GM12878 (cell line): ENCODE results near the gene CDK15. TPM values are rescaled to one million over a fixed set of nuclear protein-coding genes. Genes with fewer than 3 reads are reported as not detected.

Experiments used
- ATAC-seq: fragments of 200-7000 bp; cut with Tn5 transposase; 3 replicates; pipeline ENCODE4 v1.9.1; 2020; ENCODE audit warnings: mild to moderate bottlenecking, moderate library complexity
- BruUV-seq: library from RNA; stranded (reverse); fragments of 400-500 nt; replicated peaks from 2 replicates; lab custom pipeline; 2021; lab: Mats Ljungman, UMichigan
- CTCF ChIA-PET: fragments of 300-600 bp; sonication (Branson Sonifier 250); formaldehyde crosslinking; extraction: SDS; loops from one replicate; lab custom pipeline; 2021; ENCODE audit warnings: inconsistent platforms; lab: Yijun Ruan, JAX
- POLR2A ChIA-PET: fragments of 350-600 bp; formaldehyde crosslinking; extraction: SDS; loops from one replicate; lab custom pipeline; 2021; ENCODE audit warnings: inconsistent platforms; lab: Charles Lee
- RAD21 ChIA-PET: fragments of 300-600 bp; sonication (Branson Sonifier 250); formaldehyde crosslinking; loops from one replicate; lab custom pipeline; 2023; ENCODE audit warnings: antibody characterized with exemption; ENCODE audit not compliant: unreplicated experiment; lab: Charles Lee
- SMC1A ChIA-PET: fragments of 300-600 bp; sonication (Branson Sonifier 250); formaldehyde crosslinking; loops from one replicate; lab custom pipeline; 2023; ENCODE audit not compliant: unreplicated experiment, uncharacterized antibody; lab: Charles Lee
- DNase-seq: peaks from one replicate; pipeline ENCODE4 v3.0.0-alpha.2; 2011; ENCODE audit warnings: low read depth, low spot score
- FAIRE-seq: peaks from 3 replicates; lab custom pipeline; 2011; peaks lifted over from hg19 to GRCh38; lab: Jason Lieb, UNC
- H2AFZ ChIP-seq: 2 replicates; pipeline ENCODE4 v1.6.0; 2011; ENCODE audit warnings: low read depth, low read length, control low read depth; ENCODE audit not compliant: control insufficient read depth
- H3K27ac ChIP-seq: 2 replicates; pipeline ENCODE4 v1.5.1; 2011; ENCODE audit warnings: control low read depth; ENCODE audit not compliant: control insufficient read depth, insufficient read depth
- H3K27me3 ChIP-seq, 2 experiments: replicated peaks in 1 of 2; 2 replicates each; pipeline versions ENCODE4 v1.6.0 to v1.6.1; 2011; ENCODE audit warnings: low read length in 1 of 2; ENCODE audit not compliant: control insufficient read depth in 2 of 2, insufficient read depth in 2 of 2
- H3K36me3 ChIP-seq, 2 experiments: 2 replicates each; pipeline ENCODE4 v1.5.1; 2011; ENCODE audit warnings: low read length in 1 of 2; ENCODE audit not compliant: control insufficient read depth in 2 of 2, insufficient read depth in 2 of 2
- H3K4me1 ChIP-seq: 2 replicates; pipeline ENCODE4 v1.6.1; 2011; ENCODE audit warnings: mild to moderate bottlenecking, low read length, moderate library complexity, mixed read lengths; ENCODE audit not compliant: control insufficient read depth, insufficient read depth
- H3K4me2 ChIP-seq: 2 replicates; pipeline ENCODE4 v1.6.0; 2011; ENCODE audit warnings: control low read depth; ENCODE audit not compliant: control insufficient read depth, insufficient read depth
- H3K4me3 ChIP-seq: fragments of 200-600 bp; sonication (generic); 2 replicates; pipeline ENCODE4 v1.5.1; 2016
- H3K79me2 ChIP-seq: 2 replicates; pipeline ENCODE4 v1.6.0; 2011; ENCODE audit warnings: low read length; ENCODE audit not compliant: control insufficient read depth, insufficient read depth
- H3K9ac ChIP-seq: 2 replicates; pipeline ENCODE4 v1.8.0; 2011; ENCODE audit warnings: low read length, control low read depth, mixed read lengths; ENCODE audit not compliant: control insufficient read depth, insufficient read depth
- H3K9me3 ChIP-seq: replicated peaks from 3 replicates; pipeline ENCODE4 v1.5.1; 2011; ENCODE audit warnings: mild to moderate bottlenecking, low read length; ENCODE audit not compliant: control insufficient read depth, insufficient read depth
- H4K20me1 ChIP-seq: 2 replicates; pipeline ENCODE4 v1.6.0; 2011; ENCODE audit not compliant: control insufficient read depth, insufficient read depth
- BRCA1 ChIP-seq: IDR thresholded peaks from 2 replicates; pipeline ENCODE4 v1.6.1; 2011; ENCODE audit warnings: low read depth, low read length, improper control_type of control experiment
- E2F4 ChIP-seq: IDR thresholded peaks from 2 replicates; pipeline ENCODE4 v1.6.1; 2012; ENCODE audit warnings: low read depth, low read length, improper control_type of control experiment
- FOS ChIP-seq: IDR thresholded peaks from 3 replicates; pipeline ENCODE4 v1.6.1; 2011; ENCODE audit warnings: borderline replicate concordance; ENCODE audit not compliant: insufficient read length; ENCODE audit errors: extremely low read depth
- FOXK2 ChIP-seq: fragments of 450-650 bp; IDR thresholded peaks from 2 replicates; pipeline ENCODE4 v1.6.1; 2017; ENCODE audit warnings: mild to moderate bottlenecking, moderate library complexity
- GABPA ChIP-seq: IDR thresholded peaks from 2 replicates; pipeline ENCODE4 v1.6.1; 2014; ENCODE audit warnings: antibody characterized with exemption, low read depth, mild to moderate bottlenecking, inconsistent platforms
- HCFC1 ChIP-seq: fragments of 150-350 bp; IDR thresholded peaks from 2 replicates; pipeline ENCODE4 v1.6.1; 2014; ENCODE audit warnings: low read length
- HSF1 ChIP-seq: fragments of 150-350 bp; IDR thresholded peaks from 2 replicates; pipeline ENCODE4 v1.6.1; 2014; ENCODE audit warnings: mild to moderate bottlenecking, low read depth, low read length
- IRF4 ChIP-seq: IDR thresholded peaks from 2 replicates; pipeline ENCODE4 v1.6.1; 2011; ENCODE audit warnings: low read depth, low read length
- MEF2A ChIP-seq: IDR thresholded peaks from 2 replicates; pipeline ENCODE4 v1.6.1; 2011; ENCODE audit warnings: low read depth, mild to moderate bottlenecking, low read length, moderate library complexity; ENCODE audit not compliant: insufficient read depth
- MTA2 ChIP-seq: fragments of 450-650 bp; IDR thresholded peaks from 2 replicates; pipeline ENCODE4 v1.6.1; 2016; ENCODE audit warnings: low read depth, mild to moderate bottlenecking, moderate library complexity
- MYC ChIP-seq: IDR thresholded peaks from 2 replicates; pipeline ENCODE4 v1.6.1; 2011; ENCODE audit warnings: mild to moderate bottlenecking, low read length, moderate library complexity, inconsistent platforms; ENCODE audit not compliant: insufficient read depth, insufficient replicate concordance, insufficient read length, severe bottlenecking
- NKRF ChIP-seq: fragments of 450-650 bp; conservative IDR thresholded peaks from 2 replicates; pipeline ENCODE4 v1.6.1; 2017; ENCODE audit warnings: mild to moderate bottlenecking, moderate library complexity
- RCOR1 ChIP-seq: conservative IDR thresholded peaks from 2 replicates; pipeline ENCODE4 v1.6.1; 2012; ENCODE audit warnings: low read depth, low read length, improper control_type of control experiment
- RELB ChIP-seq: fragments of 450-650 bp; IDR thresholded peaks from 2 replicates; pipeline ENCODE4 v1.6.1; 2017; ENCODE audit warnings: low read depth, mild to moderate bottlenecking, moderate library complexity
- STAT3 ChIP-seq: IDR thresholded peaks from 2 replicates; pipeline ENCODE4 v1.6.1; 2011; ENCODE audit warnings: low read depth, low read length, improper control_type of control experiment
- ZNF622 ChIP-seq: fragments of 450-650 bp; IDR thresholded peaks from 2 replicates; pipeline ENCODE4 v1.6.1; 2017; ENCODE audit warnings: mild to moderate bottlenecking, inconsistent platforms
- WGBS: methylation state at CpG from one replicate; pipeline ENCODE4 v1.1.6; 2016; ENCODE audit warnings: low lambda C conversion rate; ENCODE audit not compliant: insufficient replicate concordance, insufficient coverage; ENCODE audit errors: missing lambda C conversion rate; 5-methylcytosine and 5-hydroxymethylcytosine counted together
- in situ Hi-C: fragments of 300-500 bp; cut with MboI; formaldehyde crosslinking; loops from 9 replicates; pipeline ENCODE4 v1.14.3; 2018; ENCODE audit warnings: mixed read lengths
- intact Hi-C: fragments of 100-400 bp; cut with micrococcal nuclease; formaldehyde crosslinking; loops from one replicate; pipeline ENCODE4 v1.14.2; 2022; ENCODE audit not compliant: unreplicated experiment
- polyA plus RNA-seq, 11 experiments: library from polyadenylated mRNA; depleted of rRNA in 4 of 11; unstranded in 6 of 11; stranded (reverse) in 5 of 11; fragments of >200 nt; fragmentation: Nextera tagmentation in 4 of 11; fragmentation: Illumina TruSeq in 1 of 11; extraction: Ambion mirVana in 4 of 11; extraction: Trizol in 1 of 11; gene quantifications; 1 replicate in 1 of 11; 2 replicates in 10 of 11; pipeline versions ENCODE4 v1.2.1 to v1.2.3, GENCODE V29; 2011 to 2016; ENCODE audit warnings: inconsistent platforms in 2 of 11, missing spikeins in 2 of 11, low read depth in 1 of 11
- total RNA-seq, 4 experiments: library from RNA; depleted of rRNA in 3 of 4; stranded (reverse); fragments of >200 nt in 3 of 4; fragmentation: Illumina TruSeq in 1 of 4; extraction: Trizol in 1 of 4; gene quantifications; 2 replicates each; pipeline versions ENCODE4 v1.2.1 to v1.2.3, GENCODE V29; 2013 to 2021

CDK15 gene
- total and polyA plus RNA-seq, 10 of the 15 experiments (the other 5 are each of a cell fraction or from before 2014, with no cell fraction given) = 0.01 to 0.04 TPM; not detected in 8

GRCh38 chr2:201842131-201842860 is 36.0 kb downstream of the CDK15 start:
- ATAC-seq (no peak), DNase-seq (no peak), FAIRE-seq (no peak)
- BruUV-seq = no TSS peak
- no peaks in the 10 kb centered on the region for H3K79me2 ChIP-seq
- ChIA-PET RAD21 (no interaction called here), SMC1A (no interaction called here), POLR2A (no interaction called here), CTCF (interaction anchor here (1.0 kb wide), 1 partner anchor 15 kb away, joined by 3 read pairs; no protein-coding TSS in a partner anchor)
- WGBS = 5% methylated on average over 5 of the region's 5 CpGs
- no peaks in the 10 kb centered on the region for H3K36me3 ChIP-seq
- H3K4me1 ChIP-seq = no peaks in the 10 kb centered on the region
- in situ Hi-C loops (no loop called here), intact Hi-C loops (no loop called here)
- no peak overlapping the region for H3K4me3 ChIP-seq
- no peak overlapping the region for H3K4me2 ChIP-seq
- no peaks in the 10 kb centered on the region for H4K20me1 ChIP-seq
- no peaks in the 10 kb centered on the region for H3K9me3 ChIP-seq
- H2AFZ ChIP-seq = no peak overlapping the region
- no peak overlapping the region for H3K9ac ChIP-seq
- no peaks in the 10 kb centered on the region for H3K27me3 ChIP-seq
- no peak overlapping the region for H3K27ac ChIP-seq
- no peak for TF ChIP-seq MTA2
- no peak for TF ChIP-seq IRF4
- TF ChIP-seq NKRF = no peak
- no peak for TF ChIP-seq RCOR1
- no peak for TF ChIP-seq MYC
- TF ChIP-seq GABPA = no peak
- TF ChIP-seq HCFC1 = no peak
- TF ChIP-seq FOXK2 = no peak
- no peak for TF ChIP-seq E2F4
- no peak for TF ChIP-seq HSF1
- no peak for TF ChIP-seq BRCA1
- no peak for TF ChIP-seq ZNF622
- TF ChIP-seq FOS = no peak
- TF ChIP-seq RELB = no peak
- TF ChIP-seq MEF2A = no peak
- TF ChIP-seq STAT3 = no peak
